SKM-1 treated with dmso at 0.1 percent for 144 hours (cell line): ENCODE results near the gene NMRK1.

ENCODE experiments used
- DNase-seq: peaks from one replicate; lab custom pipeline; 2025; ENCODE audit not compliant: unreplicated experiment; lab: John Stamatoyannopoulos, UW

NMRK1 gene

GRCh38 chr9:75063556-75064305, 24.2 kb downstream of the NMRK1 start:
- DNase-seq = no peak

DNA sequence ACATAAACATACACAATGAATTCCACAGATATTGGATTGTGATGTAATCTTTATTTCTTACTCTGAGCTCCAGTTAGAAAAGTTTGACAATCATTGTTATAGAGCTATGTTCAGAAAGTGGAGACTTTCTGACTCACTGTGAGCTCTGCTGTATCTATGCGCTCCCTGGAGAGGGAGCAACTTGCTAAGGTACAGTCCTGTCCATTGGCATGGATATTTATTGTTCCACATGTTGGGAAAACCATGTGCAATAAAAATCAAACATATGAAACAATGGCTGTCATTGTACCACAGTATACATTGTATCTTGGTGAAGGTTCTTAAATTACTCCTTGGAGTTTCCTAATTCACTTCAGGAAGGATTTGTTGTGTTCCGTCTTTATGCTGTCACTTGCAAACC, 26.8 kb downstream of the NMRK1 start:
- no peak for DNase-seq

GRCh38 chr9:75054368-75055001, 33.5 kb downstream of the NMRK1 start:
- no peak for DNase-seq

DNA sequence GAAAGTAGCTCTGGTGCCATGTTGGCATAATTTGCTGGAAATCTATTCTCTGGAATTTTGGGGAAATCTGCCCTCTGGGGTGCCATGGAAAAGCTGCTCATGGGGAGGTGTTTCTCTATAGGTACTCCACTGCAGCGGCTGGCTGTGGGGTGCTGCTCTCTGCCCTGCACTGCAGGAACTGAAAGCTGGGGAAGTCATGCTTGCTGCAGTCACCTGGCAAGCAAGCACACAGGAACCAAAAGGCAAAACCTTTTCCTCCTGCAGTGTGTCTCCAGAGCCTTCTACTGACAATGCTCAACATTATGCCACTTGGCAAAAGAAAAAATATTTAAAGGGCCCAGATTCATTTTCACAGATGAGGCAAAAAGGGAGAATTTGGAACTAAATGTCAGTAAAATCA, 34.1 kb downstream of the NMRK1 start:
- no peak for DNase-seq

DNA sequence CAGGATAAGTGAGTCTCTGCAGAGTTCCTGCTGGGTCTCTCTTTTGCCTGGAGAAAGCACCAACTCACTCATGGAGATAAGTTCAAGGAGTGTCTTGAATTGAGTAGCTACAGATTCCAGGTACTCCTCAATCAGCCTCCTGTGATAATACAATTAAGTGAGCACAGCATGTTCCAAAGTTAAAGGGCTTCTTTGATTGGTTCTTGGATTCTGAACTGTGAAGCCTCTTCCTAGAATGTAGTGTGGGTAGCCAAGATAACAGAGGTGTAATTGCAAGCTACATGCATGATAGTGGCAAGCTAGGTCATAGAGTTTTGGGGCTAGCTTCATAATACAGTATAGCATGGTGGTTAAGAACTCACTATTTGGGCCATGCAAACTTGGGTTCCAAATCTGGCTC, 36.7 kb downstream of the NMRK1 start:
- DNase-seq = no peak

GRCh38 chr9:75047506-75047905, 40.4 kb downstream of the NMRK1 start:
- no peak for DNase-seq

DNA sequence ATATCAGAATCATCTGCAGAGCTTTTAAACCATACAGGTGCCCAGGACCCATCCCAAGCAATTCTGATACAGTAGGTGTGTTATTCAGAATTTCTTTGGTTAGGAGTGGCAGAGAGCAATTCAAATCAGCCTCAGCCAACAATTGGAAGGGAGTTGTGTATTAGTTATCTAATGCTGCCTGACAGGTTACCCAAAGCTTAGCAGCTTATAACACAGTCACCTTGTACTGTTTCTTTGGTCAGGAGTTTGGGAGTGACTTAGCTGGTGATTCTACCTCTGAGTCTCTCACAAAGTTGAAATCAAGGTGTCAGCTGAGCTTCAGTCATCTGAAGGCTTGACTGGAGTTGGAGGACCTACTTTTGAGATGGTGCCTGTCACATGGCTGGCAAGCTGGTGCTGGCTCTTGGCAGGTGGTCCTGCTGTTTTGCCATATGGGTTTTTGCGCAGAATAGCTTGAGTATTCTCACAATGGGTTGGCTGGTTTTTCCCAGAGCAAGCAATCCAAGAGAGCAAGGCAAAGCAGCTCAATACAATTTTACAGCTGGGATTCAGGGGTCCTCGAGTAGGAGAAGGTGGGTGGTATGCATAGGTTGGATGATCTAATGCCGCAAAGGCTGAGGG, 41.1 kb downstream of the NMRK1 start:
- no peak for DNase-seq

GRCh38 chr9:75041041-75041440, 46.9 kb downstream of the NMRK1 start:
- DNase-seq = no peak

DNA sequence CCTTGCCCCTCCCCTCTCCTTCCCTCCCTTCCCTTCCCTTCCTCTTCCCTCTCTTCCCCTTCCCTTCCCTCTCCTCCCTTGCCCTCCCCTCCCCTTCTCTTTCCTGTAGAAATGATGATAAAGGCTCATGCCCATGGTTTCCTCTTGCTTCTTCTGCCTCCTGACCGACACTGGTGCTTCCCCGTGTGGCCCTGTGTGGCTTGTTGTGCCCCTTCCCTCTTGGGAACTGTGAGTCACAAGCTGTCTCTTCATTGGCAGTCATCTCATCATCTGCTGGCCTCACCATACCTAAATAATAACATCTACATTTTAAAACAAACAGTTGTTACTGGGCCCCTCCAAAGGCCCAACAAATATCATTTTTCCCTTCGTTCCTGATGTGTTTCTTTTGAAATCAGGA, 48.2 kb downstream of the NMRK1 start:
- no peak for DNase-seq

DNA sequence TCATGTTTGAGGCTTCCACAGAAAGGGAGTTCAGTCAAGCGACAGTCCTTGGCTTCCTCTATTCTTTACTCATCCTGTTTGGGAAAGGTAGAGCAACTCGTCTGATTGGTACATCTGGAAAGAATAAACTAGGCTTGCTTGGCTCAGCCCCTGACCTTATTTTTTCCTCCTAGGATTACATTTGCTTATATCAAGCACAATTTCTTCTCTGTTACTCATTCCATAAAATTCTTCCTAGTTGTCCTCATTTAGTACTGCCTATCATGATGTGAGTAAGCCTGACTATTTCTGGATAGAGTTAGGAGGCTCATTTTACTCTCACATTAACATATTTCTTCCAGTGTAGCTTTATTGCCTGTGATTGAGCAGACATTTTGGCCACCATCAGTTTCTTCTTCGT, 48.9 kb downstream of the NMRK1 start:
- DNase-seq = no peak

GRCh38 chr9:75036793-75037192, 51.2 kb downstream of the NMRK1 start:
- no peak for DNase-seq

DNA sequence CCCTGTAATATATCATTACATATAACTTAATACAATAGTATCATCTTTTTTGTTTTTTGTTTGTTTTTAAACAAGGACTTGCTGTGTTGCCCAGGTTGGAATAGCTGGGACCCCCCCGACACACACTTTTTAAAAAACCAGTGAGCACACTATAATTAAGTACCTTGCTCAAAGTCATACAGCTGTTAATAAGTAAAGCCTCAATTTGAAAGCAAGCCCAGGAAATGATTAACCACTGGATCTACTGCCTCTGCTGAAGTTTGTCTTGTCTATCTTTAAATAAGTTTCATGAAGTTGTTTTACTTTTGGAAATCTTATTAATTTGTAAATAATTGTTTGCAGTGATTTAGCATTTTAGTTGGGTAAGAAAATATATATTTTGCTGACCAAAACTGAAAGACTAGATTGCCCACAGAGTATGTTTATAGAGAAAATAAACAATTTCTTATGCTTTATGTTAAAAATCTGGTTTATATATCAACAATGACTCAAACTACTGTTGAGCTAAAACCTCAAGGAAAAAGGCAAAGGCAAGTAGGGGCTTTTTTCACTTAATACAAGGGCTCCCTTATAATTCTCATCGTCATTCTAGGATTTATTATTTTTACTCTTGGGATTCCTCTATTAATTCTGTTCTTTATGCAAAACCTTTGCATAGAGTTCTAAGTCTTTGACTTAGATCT, 54.0 kb downstream of the NMRK1 start:
- no peak for DNase-seq

GRCh38 chr9:75027187-75028107, 60.5 kb downstream of the NMRK1 start:
- DNase-seq = no peak

- DNase-seq = no peak
These were observed 64.1 kb downstream of the NMRK1 start for GRCh38 chr9:75023846-75024245.

DNA sequence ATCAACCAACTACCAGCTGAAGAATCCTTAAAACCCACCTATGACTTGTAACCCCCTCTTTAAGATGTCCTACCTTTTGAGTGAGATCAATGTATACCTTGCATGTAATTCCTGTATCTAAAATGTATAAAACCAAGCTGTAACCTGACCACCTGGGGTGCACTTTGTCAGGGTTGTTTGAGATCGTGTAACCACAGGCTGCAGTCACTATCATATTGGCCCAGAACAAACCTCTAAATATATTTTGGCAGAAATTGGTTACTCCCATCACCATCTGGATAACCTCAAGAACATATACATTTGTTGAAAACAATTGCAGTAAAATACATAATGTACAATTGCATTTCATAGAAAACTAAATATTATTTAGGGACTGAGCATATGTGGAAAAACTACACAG, 68.3 kb downstream of the NMRK1 start:
- no peak for DNase-seq

- no peak for DNase-seq
These were observed 68.9 kb downstream of the NMRK1 start for GRCh38 chr9:75019022-75019421.

GRCh38 chr9:75017378-75017777, 70.6 kb downstream of the NMRK1 start:
- no peak for DNase-seq

DNA sequence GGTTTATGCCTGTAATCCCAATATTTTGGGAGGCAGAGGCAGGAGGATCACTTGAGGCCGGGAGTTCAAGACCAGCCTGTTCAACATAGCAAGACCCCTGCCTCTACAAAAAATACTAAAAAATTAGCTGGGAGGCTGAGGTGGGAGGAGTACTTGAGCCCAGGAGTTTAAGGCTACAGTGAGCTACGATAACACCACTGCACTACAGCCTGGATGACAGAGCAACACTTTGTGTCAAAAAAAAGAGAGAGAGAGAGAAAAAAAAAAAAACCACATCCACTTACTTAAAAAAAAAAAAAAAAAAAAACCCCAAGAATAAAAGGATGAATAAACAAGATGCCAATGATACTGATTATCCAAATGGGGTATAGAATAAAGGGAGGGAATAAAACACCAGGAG, 74.2 kb downstream of the NMRK1 start:
- no peak for DNase-seq
